WTC11 (cell line): ENCODE data around the gene SLC7A6OS. TPM values are rescaled to one million over a fixed set of nuclear protein-coding genes. Genes with fewer than 3 reads are reported as not detected.

ENCODE experiments used
- ATAC-seq: fragments of 200-7000 bp; cut with Tn5 transposase; 2 replicates; pipeline ENCODE4 v1.10.0; 2021; ENCODE audit warnings: mild to moderate bottlenecking, moderate library complexity
- CTCF ChIA-PET: fragments of 300-600 bp; sonication (Branson Sonifier 250); formaldehyde crosslinking; loops from one replicate; lab custom pipeline; 2021; ENCODE audit warnings: antibody characterized with exemption; lab: Charles Lee
- POLR2A ChIA-PET: fragments of 350-600 bp; sonication (Branson Sonifier 250); formaldehyde crosslinking; loops from one replicate; lab custom pipeline; 2021; ENCODE audit warnings: antibody characterized with exemption; lab: Charles Lee
- DNase-seq: peaks from one replicate; pipeline ENCODE4 v3.0.0; 2021; ENCODE audit warnings: low spot score
- H3K27ac Mint-ChIP-seq: 2 replicates; pipeline ENCODE4 v1.8.0; 2021; ENCODE audit warnings: mixed read lengths
- H3K27me3 Mint-ChIP-seq: 2 replicates; pipeline ENCODE4 v1.8.0; 2021; ENCODE audit warnings: low read depth, mild to moderate bottlenecking, moderate library complexity, mixed read lengths
- H3K36me3 Mint-ChIP-seq: 2 replicates; pipeline ENCODE4 v1.8.0; 2021; ENCODE audit warnings: mixed read lengths
- H3K4me1 Mint-ChIP-seq: 2 replicates; pipeline ENCODE4 v1.8.0; 2022; ENCODE audit warnings: mixed read lengths
- H3K4me3 Mint-ChIP-seq: 2 replicates; pipeline ENCODE4 v1.8.0; 2021; ENCODE audit warnings: mild to moderate bottlenecking, moderate library complexity, mixed read lengths
- H3K9me3 Mint-ChIP-seq: 2 replicates; pipeline ENCODE4 v1.8.0; 2021; ENCODE audit warnings: mixed read lengths
- ATF1 ChIP-seq: sonication (generic); formaldehyde crosslinking; IDR thresholded peaks from 2 replicates; pipeline ENCODE4 v1.8.1; 2023; ENCODE audit warnings: mild to moderate bottlenecking, moderate library complexity, missing genetic modification reagents
- E2F4 ChIP-seq: sonication (generic); formaldehyde crosslinking; IDR thresholded peaks from 2 replicates; pipeline ENCODE4 v1.8.1; 2022; ENCODE audit warnings: low read depth, mild to moderate bottlenecking, moderate library complexity, missing genetic modification reagents, borderline replicate concordance
- FOXK1 ChIP-seq: sonication (generic); formaldehyde crosslinking; IDR thresholded peaks from 2 replicates; pipeline ENCODE4 v1.8.0; 2022; ENCODE audit warnings: mild to moderate bottlenecking, moderate library complexity, missing genetic modification reagents
- FOXP1 ChIP-seq: sonication (generic); formaldehyde crosslinking; IDR thresholded peaks from 2 replicates; pipeline ENCODE4 v1.8.0; 2022; ENCODE audit warnings: missing genetic modification reagents, mild to moderate bottlenecking, moderate library complexity, borderline replicate concordance
- NFATC4 ChIP-seq: fragments of 250-450 bp; sonication (Bioruptor Pico); IDR thresholded peaks from 2 replicates; pipeline ENCODE4 v1.9.0; 2021; ENCODE audit warnings: mild to moderate bottlenecking
- NR3C1 ChIP-seq: sonication (generic); formaldehyde crosslinking; conservative IDR thresholded peaks from 2 replicates; pipeline ENCODE4 v1.8.1; 2023; ENCODE audit warnings: low read depth, mild to moderate bottlenecking, missing genetic modification reagents
- PRDM15 ChIP-seq: sonication (generic); formaldehyde crosslinking; IDR thresholded peaks from 2 replicates; pipeline ENCODE4 v1.8.0; 2022; ENCODE audit warnings: missing genetic modification reagents
- SOX15 ChIP-seq: fragments of 250-450 bp; sonication (Bioruptor Pico); IDR thresholded peaks from 2 replicates; pipeline ENCODE4 v1.9.0; 2021; ENCODE audit warnings: mild to moderate bottlenecking
- ZNF121 ChIP-seq: sonication (generic); formaldehyde crosslinking; IDR thresholded peaks from 2 replicates; pipeline ENCODE4 v1.8.0; 2023; ENCODE audit warnings: missing genetic modification reagents
- ZNF138 ChIP-seq: sonication (generic); formaldehyde crosslinking; conservative IDR thresholded peaks from 2 replicates; pipeline ENCODE4 v1.8.1; 2022; ENCODE audit warnings: mild to moderate bottlenecking, moderate library complexity, missing genetic modification reagents
- ZNF671 ChIP-seq: fragments of 250-450 bp; sonication (Bioruptor Pico); IDR thresholded peaks from 2 replicates; pipeline ENCODE4 v1.8.0; 2021; ENCODE audit warnings: mild to moderate bottlenecking
- total RNA-seq: library from RNA; stranded (reverse); gene quantifications from 3 replicates; pipeline ENCODE4 v1.2.3, GENCODE V29; 2021
- TF ChIP-seq, protein P1 (sequence below): sonication (generic); formaldehyde crosslinking; IDR thresholded peaks from 2 replicates; pipeline ENCODE4 v1.8.1; 2023; ENCODE audit warnings: mild to moderate bottlenecking, missing genetic modification reagents, moderate library complexity
- TF ChIP-seq, protein P2 (sequence below): sonication (generic); formaldehyde crosslinking; IDR thresholded peaks from 2 replicates; pipeline ENCODE4 v1.8.0; 2023; ENCODE audit warnings: missing genetic modification reagents
- TF ChIP-seq, protein P3 (sequence below): sonication (generic); formaldehyde crosslinking; IDR thresholded peaks from 2 replicates; pipeline ENCODE4 v1.8.0; 2022; ENCODE audit warnings: mild to moderate bottlenecking, missing genetic modification reagents
- TF ChIP-seq, protein P4 (sequence below): fragments of 250-450 bp; sonication (Bioruptor Pico); conservative IDR thresholded peaks from 2 replicates; pipeline ENCODE4 v1.9.0; 2021; ENCODE audit warnings: mild to moderate bottlenecking

SLC7A6OS gene
- total RNA-seq, 1 experiment from 2014 or later = 22.6 TPM

DNA sequence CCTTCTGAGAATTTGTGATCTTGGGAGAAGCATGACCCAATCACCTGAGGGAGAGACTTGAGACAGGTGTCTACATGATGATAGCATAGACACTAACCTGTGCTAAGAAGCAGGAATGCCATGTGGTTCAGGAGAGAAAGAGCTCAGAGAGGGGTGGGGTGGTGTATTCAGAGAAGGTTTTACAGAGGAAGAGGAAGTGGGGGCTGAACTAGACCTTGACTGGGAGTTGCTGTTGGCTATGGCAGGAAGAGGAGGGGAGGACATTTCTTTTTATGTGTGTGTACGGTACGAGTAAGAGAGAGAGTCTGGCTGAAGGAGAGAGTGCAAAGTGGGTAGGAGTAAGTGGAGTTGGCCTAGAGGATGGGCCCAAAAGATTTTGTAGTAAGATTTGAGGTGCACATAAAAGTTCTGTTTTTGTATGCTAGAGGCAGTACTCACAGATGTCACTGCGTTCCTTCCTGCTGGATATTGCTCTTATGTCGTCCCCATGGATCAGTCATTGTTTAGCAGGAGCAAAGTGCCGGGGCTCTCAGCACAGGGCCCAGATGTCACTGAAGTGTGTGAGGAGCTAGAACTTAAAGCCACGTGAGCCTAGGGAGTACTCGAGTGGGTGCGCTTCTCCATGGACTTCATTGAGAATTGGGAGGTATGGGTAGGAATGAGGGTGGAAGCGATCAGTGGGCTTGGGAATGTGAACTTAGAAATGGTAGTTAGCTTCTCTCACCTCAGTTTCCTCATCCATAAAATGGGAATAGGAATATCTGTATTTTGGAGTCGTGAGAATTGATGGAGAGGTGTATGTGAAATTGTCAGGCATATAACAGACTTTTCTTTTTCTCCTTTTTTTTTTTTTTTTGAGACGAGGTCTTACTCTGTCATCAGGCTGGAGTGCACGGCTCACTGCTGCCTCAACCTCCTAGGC lies 24.3 kb downstream of the SLC7A6OS start:
- ATAC-seq (no peak), DNase-seq (no peak)
- Mint-ChIP-seq H3K36me3 (peaks cover 20% of the 10 kb centered on the region), H3K27ac (no peak overlapping the region), H3K4me1 (peaks cover 8% of the 10 kb centered on the region), H3K4me3 (no peak overlapping the region), H3K27me3 (no peaks in the 10 kb centered on the region), H3K9me3 (no peaks in the 10 kb centered on the region)
- POLR2A ChIA-PET = no interaction called here
- CTCF ChIA-PET = interaction anchor here (0.7 to 3.3 kb wide), 2 partner anchors 17 to 22 kb away, joined by 3 to 13 read pairs; partner anchors contain the start of gene SLC7A6
- no peak for TF ChIP-seq ZNF671
- no peak for TF ChIP-seq SOX15

- no peaks in the 10 kb centered on the region for H3K9me3 Mint-ChIP-seq
Measured at GRCh38 chr16:68285683-68286082, 25.1 kb downstream of the SLC7A6OS start.

More at GRCh38 chr16:68285683-68286082, 25.1 kb downstream of the SLC7A6OS start:
- peaks cover 13% of the 10 kb centered on the region for H3K36me3 Mint-ChIP-seq
- ChIA-PET POLR2A (no interaction called here), CTCF (interaction anchor here (1.0 to 3.3 kb wide), 2 partner anchors 22 to 25 kb away, joined by 3 to 13 read pairs; partner anchors contain the start of gene SLC7A6)
- no peaks in the 10 kb centered on the region for H3K27me3 Mint-ChIP-seq
- DNase-seq (no peak), ATAC-seq (no peak)
- H3K4me1 Mint-ChIP-seq = peaks cover 8% of the 10 kb centered on the region
- no peak overlapping the region for H3K4me3 Mint-ChIP-seq
- no peak overlapping the region for H3K27ac Mint-ChIP-seq
- TF ChIP-seq ATF1 (CRISPR knock-in tag) = no peak
- TF ChIP-seq E2F4 = no peak
- no peak for TF ChIP-seq NFATC4 (CRISPR knock-in tag)
- TF ChIP-seq, protein P1, sequence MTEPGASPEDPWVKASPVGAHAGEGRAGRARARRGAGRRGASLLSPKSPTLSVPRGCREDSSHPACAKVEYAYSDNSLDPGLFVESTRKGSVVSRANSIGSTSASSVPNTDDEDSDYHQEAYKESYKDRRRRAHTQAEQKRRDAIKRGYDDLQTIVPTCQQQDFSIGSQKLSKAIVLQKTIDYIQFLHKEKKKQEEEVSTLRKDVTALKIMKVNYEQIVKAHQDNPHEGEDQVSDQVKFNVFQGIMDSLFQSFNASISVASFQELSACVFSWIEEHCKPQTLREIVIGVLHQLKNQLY = no peak
- TF ChIP-seq, protein P2, sequence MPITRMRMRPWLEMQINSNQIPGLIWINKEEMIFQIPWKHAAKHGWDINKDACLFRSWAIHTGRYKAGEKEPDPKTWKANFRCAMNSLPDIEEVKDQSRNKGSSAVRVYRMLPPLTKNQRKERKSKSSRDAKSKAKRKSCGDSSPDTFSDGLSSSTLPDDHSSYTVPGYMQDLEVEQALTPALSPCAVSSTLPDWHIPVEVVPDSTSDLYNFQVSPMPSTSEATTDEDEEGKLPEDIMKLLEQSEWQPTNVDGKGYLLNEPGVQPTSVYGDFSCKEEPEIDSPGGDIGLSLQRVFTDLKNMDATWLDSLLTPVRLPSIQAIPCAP (CRISPR knock-in tag) = no peak
- no peak for TF ChIP-seq FOXP1 (CRISPR knock-in tag)
- TF ChIP-seq ZNF121 (CRISPR knock-in tag) = no peak
- TF ChIP-seq, protein P3, sequence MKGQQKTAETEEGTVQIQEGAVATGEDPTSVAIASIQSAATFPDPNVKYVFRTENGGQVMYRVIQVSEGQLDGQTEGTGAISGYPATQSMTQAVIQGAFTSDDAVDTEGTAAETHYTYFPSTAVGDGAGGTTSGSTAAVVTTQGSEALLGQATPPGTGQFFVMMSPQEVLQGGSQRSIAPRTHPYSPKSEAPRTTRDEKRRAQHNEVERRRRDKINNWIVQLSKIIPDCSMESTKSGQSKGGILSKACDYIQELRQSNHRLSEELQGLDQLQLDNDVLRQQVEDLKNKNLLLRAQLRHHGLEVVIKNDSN (CRISPR knock-in tag) = no peak
- TF ChIP-seq NR3C1 = no peak
- no peak for TF ChIP-seq ZNF138 (CRISPR knock-in tag)
- TF ChIP-seq, protein P4, sequence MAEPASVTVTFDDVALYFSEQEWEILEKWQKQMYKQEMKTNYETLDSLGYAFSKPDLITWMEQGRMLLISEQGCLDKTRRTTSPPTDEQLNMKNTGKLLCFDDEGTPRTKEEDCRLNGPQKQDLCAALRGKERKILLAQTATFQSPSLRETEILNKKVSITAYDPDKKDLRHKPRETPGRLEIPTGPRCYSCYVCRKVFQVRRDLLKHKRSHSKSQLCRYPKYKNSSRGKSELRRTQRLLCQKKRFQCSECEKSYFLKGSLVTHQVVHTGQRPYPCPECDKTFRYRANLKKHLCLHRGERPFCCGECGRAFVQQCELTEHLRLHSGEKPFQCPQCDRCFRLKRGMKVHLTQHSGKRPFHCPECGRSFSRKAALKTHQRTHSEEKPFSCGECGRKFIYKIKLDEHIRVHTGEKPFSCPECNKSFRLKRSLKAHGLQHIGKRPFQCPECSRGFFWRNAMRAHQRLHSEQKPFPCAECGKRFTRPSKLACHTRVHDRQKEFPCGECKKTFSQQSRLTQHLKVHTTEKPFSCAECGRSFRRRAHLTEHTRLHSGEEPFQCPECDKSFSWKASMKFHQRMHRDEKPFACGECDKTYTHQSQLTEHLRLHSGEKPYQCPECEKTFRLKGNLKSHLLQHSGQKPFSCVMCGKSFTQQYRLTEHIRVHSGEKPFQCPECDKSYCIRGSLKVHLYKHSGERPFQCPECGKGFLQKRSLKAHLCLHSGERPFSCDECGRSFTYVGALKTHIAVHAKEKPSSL (CRISPR knock-in tag) = no peak
- TF ChIP-seq PRDM15 (CRISPR knock-in tag) = no peak
- TF ChIP-seq FOXK1 = no peak
- TF ChIP-seq, all 79 proteins: peak for 0
